Skin of body (tissue), 2 donors: ENCODE results near the gene CHN1. TPM values are rescaled to one million over a fixed set of nuclear protein-coding genes. Genes with fewer than 3 reads are reported as not detected.
A peak's percentile ranks its signal among the peaks of the same experiment; 100 is the strongest.

ENCODE experiments used
- DNase-seq: peaks from one replicate; lab custom pipeline; 2025; lab: John Stamatoyannopoulos, UW
- total RNA-seq: library from RNA; depleted of rRNA; stranded (reverse); fragments of >200 nt; gene quantifications from one replicate; pipeline ENCODE4 v1.2.3, GENCODE V29; 2014

CHN1 gene
- total RNA-seq, 1 donor from 2014 or later: 18.3 TPM

DNA sequence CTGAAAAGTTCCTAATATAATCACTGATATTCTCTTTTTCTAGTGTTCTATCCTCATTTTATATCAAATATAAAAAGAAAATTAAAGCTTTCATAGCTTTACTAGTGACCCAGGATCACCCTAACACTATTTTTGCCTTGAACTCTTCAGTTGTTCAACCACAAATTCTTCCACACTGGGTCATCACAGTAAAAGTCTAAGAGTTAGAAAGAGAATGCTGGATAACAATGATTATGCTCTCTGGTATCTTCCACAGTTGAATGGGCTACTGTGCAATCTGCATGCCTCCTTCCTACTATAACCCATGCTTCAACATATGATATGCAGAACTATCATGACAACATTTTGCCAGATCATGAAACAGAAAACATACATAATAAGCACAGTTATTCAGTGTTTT is 32.3 kb downstream of the CHN1 start:
- no peak for DNase-seq

- no peak for DNase-seq
Observed at GRCh38 chr2:174971868-174972781, 33.1 kb downstream of the CHN1 start.

DNA sequence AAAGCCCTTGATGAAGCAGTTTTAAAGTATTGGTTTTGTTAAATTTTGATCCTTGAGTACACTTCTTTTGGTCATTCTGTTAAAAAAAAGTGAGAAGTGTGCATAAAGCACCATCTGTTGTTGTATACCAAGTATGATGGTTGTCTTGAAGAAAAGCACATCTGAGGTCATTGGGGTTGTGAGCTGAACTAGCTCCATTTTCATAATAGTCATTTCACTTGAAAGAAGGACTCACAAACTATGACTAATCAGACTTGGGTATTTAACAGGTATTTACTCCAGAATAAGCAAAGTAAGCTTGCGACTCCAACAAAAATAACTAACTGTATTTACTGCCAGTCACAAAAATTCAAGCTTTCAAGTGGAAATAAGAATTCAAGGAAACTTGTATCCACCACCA is 35.1 kb downstream of the CHN1 start:
- no peak for DNase-seq

GRCh38 chr2:174969091-174969734 is 36.0 kb downstream of the CHN1 start:
- no peak for DNase-seq

GRCh38 chr2:174967691-174968260 is 37.4 kb downstream of the CHN1 start:
- peak; percentile 71 for DNase-seq

DNA sequence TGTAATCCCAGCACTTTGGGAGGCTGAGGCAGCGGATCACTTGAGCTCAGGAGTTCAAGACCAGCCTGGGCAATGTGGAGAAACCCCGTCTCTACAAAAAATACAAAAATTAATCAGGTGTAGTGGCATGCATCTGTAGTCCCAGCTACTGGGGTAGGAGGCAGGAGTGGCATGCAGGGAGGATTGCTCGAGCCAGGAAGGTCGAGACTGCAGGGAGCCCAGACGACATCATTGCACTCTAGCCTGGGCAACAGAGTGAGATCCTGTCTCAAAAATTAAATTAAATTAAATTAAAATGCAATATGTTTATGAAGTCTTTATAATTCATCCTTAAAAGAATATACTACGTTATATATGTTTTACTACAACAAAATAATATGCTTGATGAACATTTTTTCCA is 38.1 kb downstream of the CHN1 start:
- no peak for DNase-seq

DNA sequence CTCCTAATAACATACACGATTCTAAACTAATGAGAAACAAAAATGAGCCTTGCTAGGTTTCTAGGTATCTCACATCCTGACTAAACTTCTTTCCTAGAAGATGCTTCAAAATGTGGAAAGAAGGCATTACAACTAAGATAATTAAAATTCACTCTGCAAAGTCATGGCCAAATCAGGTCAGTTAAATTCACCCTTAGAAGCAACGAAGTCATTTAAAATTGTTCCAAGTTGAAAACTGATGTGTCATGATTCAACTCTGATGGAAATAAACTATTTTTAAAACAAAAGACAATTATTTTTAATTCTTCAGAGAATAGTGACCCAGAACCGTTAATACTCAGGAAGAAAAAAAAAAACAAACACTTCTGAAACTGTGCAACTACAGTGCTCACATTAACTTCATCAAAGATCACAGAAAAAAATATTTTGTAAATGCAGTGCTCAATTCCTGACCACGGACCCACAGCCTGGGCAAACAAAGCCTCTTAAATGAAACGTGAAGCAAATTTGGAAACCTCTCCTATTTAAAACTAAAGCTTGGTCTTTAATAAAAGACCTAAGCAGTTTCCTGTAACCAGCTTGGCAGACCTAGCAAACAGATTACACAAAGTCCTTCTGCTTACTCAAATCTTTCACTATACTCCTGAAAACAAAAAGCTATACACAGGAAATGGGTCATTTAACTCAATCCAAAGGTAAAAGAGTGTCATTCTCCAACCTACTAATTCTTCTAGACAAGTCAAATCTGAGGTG is 39.0 kb downstream of the CHN1 start:
- no peak for DNase-seq

GRCh38 chr2:174965551-174965950 is 39.6 kb downstream of the CHN1 start:
- DNase-seq: no peak

DNA sequence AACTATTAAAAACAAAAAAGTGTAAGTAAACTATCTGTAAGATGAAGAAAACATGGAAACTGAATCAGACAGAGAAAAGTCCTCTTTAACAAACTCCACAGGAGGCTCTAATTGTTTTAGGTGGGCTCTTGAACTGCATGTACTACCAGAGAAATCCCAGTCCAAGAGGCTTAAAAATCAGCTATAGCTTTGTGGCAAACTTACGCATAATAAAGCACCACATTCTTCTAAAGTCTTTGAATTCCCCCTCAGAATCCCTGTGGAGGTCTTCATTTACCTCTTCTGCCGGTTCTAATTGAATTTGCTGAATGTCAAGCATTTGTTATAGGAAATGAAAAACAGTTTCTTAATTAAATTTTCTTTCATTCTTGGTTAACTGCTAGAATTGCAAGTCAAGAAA is 40.8 kb downstream of the CHN1 start:
- DNase-seq: no peak

- no peak for DNase-seq
Observed at GRCh38 chr2:174963437-174964400, 41.5 kb downstream of the CHN1 start.

GRCh38 chr2:174959787-174960186 is 45.4 kb downstream of the CHN1 start:
- no peak for DNase-seq

DNA sequence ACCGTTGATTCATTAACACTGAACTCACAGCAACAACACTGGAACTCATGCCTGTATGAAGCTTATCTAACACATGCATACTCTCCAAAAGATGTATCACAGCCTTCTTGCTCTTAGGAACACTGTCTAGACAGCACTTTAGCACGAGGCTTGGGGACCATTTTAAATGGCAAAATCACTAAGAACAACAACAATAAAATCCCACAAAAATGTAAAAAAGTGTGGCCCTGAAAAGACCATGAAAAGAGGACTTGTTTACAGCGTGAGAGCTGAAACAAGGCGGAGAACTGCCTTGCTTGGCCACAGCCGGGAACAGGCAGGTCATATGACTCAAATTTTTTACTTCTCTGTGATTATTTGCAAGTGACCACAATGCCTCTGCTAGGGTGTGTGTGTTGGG is 48.1 kb downstream of the CHN1 start:
- no peak for DNase-seq

- DNase-seq: peak; percentile 78
Observed at GRCh38 chr2:174952607-174953006, 52.6 kb downstream of the CHN1 start.

DNA sequence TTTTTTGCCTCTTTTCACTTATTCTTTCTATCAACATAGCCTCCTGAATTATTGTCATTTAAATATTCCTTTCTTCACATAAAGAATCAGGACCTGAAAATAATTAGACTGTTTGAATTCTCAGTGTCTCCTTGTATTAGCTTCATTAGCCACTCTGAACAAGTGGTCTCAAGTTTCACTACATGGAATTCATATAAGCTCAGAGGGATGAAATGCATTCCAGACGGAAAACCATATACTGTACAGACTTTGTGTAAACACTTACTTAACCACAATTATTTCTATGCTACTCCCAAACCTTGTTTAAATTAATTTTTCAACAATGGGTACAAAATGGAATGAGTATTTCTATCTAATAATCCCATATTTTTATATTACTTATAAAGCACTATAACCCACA is 53.4 kb downstream of the CHN1 start:
- DNase-seq: peak; percentile 76

- DNase-seq: no peak
Observed at GRCh38 chr2:174949988-174950687, 55.0 kb downstream of the CHN1 start.

DNA sequence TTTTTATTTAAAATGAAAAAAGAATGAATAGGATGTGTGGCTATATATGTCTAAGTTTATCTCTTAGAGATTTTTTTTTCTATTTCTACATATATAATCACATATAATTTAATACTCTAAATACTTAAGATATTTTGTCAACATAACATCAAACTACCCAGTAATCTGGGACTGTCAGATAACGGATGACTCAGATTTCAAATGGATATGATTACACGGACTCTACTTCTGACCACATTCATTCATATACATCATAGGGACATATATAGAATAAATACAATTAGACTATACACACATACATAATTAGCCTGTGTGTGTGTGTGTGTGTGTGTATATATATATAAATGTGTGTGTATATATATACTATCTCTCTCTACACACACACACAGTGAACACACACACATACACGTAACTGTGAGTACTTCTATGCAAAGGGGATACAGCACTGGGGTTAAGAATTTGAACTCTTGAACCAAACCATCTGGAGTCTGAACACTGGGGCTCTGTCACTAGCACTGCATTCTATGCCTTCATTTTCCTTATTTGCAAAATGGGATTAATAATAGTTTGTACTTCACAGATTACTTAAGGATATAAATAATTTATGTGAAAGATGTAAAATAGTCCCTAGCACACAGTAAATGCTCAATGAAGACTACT is 59.5 kb downstream of the CHN1 start:
- no peak for DNase-seq

DNA sequence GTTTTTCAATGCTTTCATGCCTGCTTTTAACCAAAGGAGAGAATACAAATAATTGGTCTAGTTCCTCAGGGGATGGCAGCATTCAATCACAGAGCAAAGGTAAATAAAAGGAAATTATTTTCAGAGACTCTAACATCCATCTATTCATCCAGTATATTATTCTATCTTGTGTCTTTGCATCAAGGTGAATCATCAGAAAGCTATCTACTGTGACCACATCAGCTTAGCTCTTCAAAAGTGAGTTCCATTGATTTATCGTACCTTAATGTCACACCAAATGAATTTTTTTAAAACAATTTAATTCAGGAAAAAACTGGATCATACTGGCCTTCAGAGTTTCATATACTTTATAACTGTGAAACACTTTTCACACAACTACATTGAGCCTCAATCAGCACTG is 66.1 kb downstream of the CHN1 start:
- DNase-seq: no peak

DNA sequence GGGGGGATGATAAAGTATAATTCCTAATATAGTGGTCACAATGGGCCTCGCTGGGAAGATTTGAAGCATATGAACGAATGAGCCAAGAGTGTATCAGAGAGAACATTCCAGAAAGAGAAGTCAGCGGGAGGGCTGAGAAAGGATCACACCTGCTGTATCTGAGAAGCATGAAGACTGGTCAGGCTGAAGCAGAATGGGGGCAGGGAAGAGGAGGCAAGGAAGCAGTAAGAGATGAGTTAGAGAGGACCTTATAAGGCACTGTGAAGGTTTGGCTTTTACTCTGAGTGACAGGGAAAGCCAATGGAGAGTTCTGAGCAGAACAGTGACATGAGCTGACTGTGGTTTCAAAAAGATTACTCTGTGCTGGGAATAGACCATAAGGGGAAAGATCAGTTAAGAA is 73.5 kb downstream of the CHN1 start:
- no peak for DNase-seq

GRCh38 chr2:174929786-174930185 is 75.4 kb downstream of the CHN1 start:
- DNase-seq: no peak
